HepG2 (cell line): Measurements from ENCODE around the gene MYBL2. TPM values are rescaled to one million over a fixed set of nuclear protein-coding genes. Genes with fewer than 3 reads are reported as not detected.

Experiments used
- ATAC-seq: fragments of 200-7000 bp; cut with Tn5 transposase; 3 replicates; pipeline ENCODE4 v1.9.1; 2020; ENCODE audit warnings: mild to moderate bottlenecking, moderate library complexity
- BruUV-seq: library from RNA; stranded (reverse); fragments of 400-500 nt; replicated peaks from 2 replicates; lab custom pipeline; 2021; lab: Mats Ljungman, UMichigan
- CTCF ChIA-PET: fragments of 300-600 bp; formaldehyde crosslinking; extraction: SDS; loops from one replicate; lab custom pipeline; 2021; ENCODE audit warnings: low total read pairs, inconsistent platforms, low intra/inter-chr PET ratio; lab: Yijun Ruan, JAX
- POLR2A ChIA-PET: fragments of 350-600 bp; sonication (Branson Sonifier 250); formaldehyde crosslinking; loops from one replicate; lab custom pipeline; 2020; ENCODE audit warnings: antibody characterized with exemption, inconsistent platforms; lab: Yijun Ruan, JAX
- DNase-seq: peaks from one replicate; pipeline ENCODE4 v3.0.0-alpha.2; 2015; ENCODE audit warnings: low spot score
- FAIRE-seq: peaks from 3 replicates; lab custom pipeline; 2011; peaks lifted over from hg19 to GRCh38; lab: Jason Lieb, UNC
- H2AFZ ChIP-seq: one replicate; pipeline ENCODE4 v1.6.1; 2011; ENCODE audit warnings: low read length, inconsistent platforms
- H3K27ac ChIP-seq: fragments of 300-600 bp; 3 replicates; pipeline ENCODE4 v1.8.0; 2011; ENCODE audit warnings: mixed run types, mild to moderate bottlenecking, mixed read lengths, low read length, inconsistent platforms; ENCODE audit not compliant: insufficient read depth; ENCODE audit errors: extremely low read length
- H3K27me3 ChIP-seq, 2 experiments: fragments of 200-600 bp in 1 of 2; 2 replicates in 1 of 2; 3 replicates in 1 of 2; pipeline versions ENCODE4 v1.6.0 to v1.8.0; 2011; ENCODE audit warnings: low read length in 2 of 2, mild to moderate bottlenecking in 2 of 2, moderate library complexity in 2 of 2, inconsistent platforms in 1 of 2; ENCODE audit not compliant: insufficient read depth in 2 of 2, control insufficient read depth in 1 of 2
- H3K36me3 ChIP-seq, 2 experiments: fragments of 200-600 bp in 1 of 2; replicated peaks in 1 of 2; 2 replicates in 1 of 2; 3 replicates in 1 of 2; pipeline versions ENCODE4 v1.5.1 to v1.8.0; 2011; ENCODE audit warnings: low read length in 2 of 2, inconsistent platforms in 1 of 2; ENCODE audit not compliant: insufficient read depth in 2 of 2, control insufficient read depth in 1 of 2
- H3K4me1 ChIP-seq: 2 replicates; pipeline ENCODE4 v1.5.1; 2012; ENCODE audit warnings: low read length, inconsistent platforms; ENCODE audit not compliant: insufficient read depth
- H3K4me2 ChIP-seq: 2 replicates; pipeline ENCODE4 v1.6.0; 2011; ENCODE audit warnings: low read depth, low read length, inconsistent platforms
- H3K4me3 ChIP-seq, 3 experiments: fragments of 200-600 bp in 1 of 3; sonication (generic), shearing (Covaris generic) in 1 of 3; replicated peaks in 1 of 3; 2 replicates each; pipeline ENCODE4 v1.5.1; 2011 to 2016; ENCODE audit warnings: low read length in 3 of 3, inconsistent platforms in 2 of 3, low read depth in 2 of 3, mild to moderate bottlenecking in 2 of 3, control low read depth in 1 of 3, mixed read lengths in 1 of 3; ENCODE audit not compliant: insufficient read depth in 1 of 3
- H3K79me2 ChIP-seq: one replicate; pipeline ENCODE4 v1.6.1; 2011; ENCODE audit warnings: low read length, inconsistent platforms; ENCODE audit not compliant: insufficient read depth
- H3K9ac ChIP-seq: 2 replicates; pipeline ENCODE4 v1.6.0; 2011; ENCODE audit warnings: mild to moderate bottlenecking, low read depth, low read length, inconsistent platforms; ENCODE audit not compliant: insufficient read depth
- H3K9me3 ChIP-seq: 2 replicates; pipeline ENCODE4 v1.5.1; 2012; ENCODE audit warnings: mild to moderate bottlenecking, low read length
- H4K20me1 ChIP-seq: 2 replicates; pipeline ENCODE4 v1.6.0; 2011; ENCODE audit warnings: inconsistent platforms, mild to moderate bottlenecking, low read length, moderate library complexity; ENCODE audit not compliant: insufficient read depth
- CTCF ChIP-seq: sonication (generic); formaldehyde crosslinking; IDR thresholded peaks from 2 replicates; pipeline ENCODE4 v1.5.0; 2020; ENCODE audit warnings: mild to moderate bottlenecking, missing genetic modification reagents, moderate library complexity
- KLF6 ChIP-seq: IDR thresholded peaks from 2 replicates; pipeline ENCODE4 v1.8.0; 2016; ENCODE audit warnings: missing biosample characterization, missing genetic modification reagents
- NCOR1 ChIP-seq: fragments of 200-600 bp; sonication (generic); IDR thresholded peaks from 2 replicates; pipeline ENCODE4 v1.7.0; 2017; ENCODE audit warnings: antibody characterized with exemption, low read length, borderline replicate concordance
- SP5 ChIP-seq: IDR thresholded peaks from 2 replicates; pipeline ENCODE4 v1.6.1; 2016; ENCODE audit warnings: low read depth, borderline replicate concordance
- ZNF264 ChIP-seq: sonication (generic); formaldehyde crosslinking; IDR thresholded peaks from 2 replicates; pipeline ENCODE4 v1.4.0; 2020; ENCODE audit warnings: missing genetic modification reagents
- ZSCAN9 ChIP-seq: IDR thresholded peaks from 2 replicates; pipeline ENCODE4 v1.6.1; 2016; ENCODE audit warnings: borderline replicate concordance
- WGBS: methylation state at CpG from one replicate; pipeline ENCODE4 v1.1.6; 2017; ENCODE audit warnings: low lambda C conversion rate; 5-methylcytosine and 5-hydroxymethylcytosine counted together
- in situ Hi-C: cut with HindIII; loops from 2 replicates; pipeline ENCODE4 v1.10.0; 2017; ENCODE audit warnings: low pct_unique_long_range_greater_than_20kb; ENCODE audit not compliant: extremely low pct_ligation_motif_present
- intact Hi-C: fragments of 100-400 bp; cut with micrococcal nuclease; formaldehyde crosslinking; loops from one replicate; pipeline ENCODE4 v1.10.0; 2022; ENCODE audit not compliant: unreplicated experiment
- polyA plus RNA-seq, 8 experiments: library from polyadenylated mRNA; depleted of rRNA in 3 of 8; stranded (reverse) in 7 of 8; unstranded in 1 of 8; fragments of >200 nt; fragmentation: Illumina TruSeq in 4 of 8; extraction: Trizol in 4 of 8; gene quantifications; 2 replicates each; pipeline versions ENCODE4 v1.2.1 to v1.2.3, GENCODE V29; 2011 to 2016; ENCODE audit warnings: low read depth in 4 of 8, missing spikeins in 1 of 8, mixed read lengths in 1 of 8; ENCODE audit not compliant: insufficient read depth in 1 of 8
- total RNA-seq, 5 experiments: library from RNA; depleted of rRNA; stranded (reverse); fragments of >200 nt; fragmentation: Illumina TruSeq; extraction: Trizol; gene quantifications; 2 replicates each; pipeline ENCODE4 v1.2.3, GENCODE V29; 2016; ENCODE audit warnings: low read depth in 1 of 5
- TF ChIP-seq, protein P1 (sequence below): sonication (generic); formaldehyde crosslinking; IDR thresholded peaks from 2 replicates; pipeline ENCODE4 v1.5.1; 2020; ENCODE audit warnings: missing genetic modification reagents, mild to moderate bottlenecking, borderline replicate concordance
- TF ChIP-seq, protein P2 (sequence below): sonication (generic); formaldehyde crosslinking; IDR thresholded peaks from 2 replicates; pipeline ENCODE4 v1.8.0; 2023; ENCODE audit warnings: mild to moderate bottlenecking, missing genetic modification reagents
- TF ChIP-seq, protein P3 (sequence below): sonication (generic); formaldehyde crosslinking; IDR thresholded peaks from 2 replicates; pipeline ENCODE4 v1.4.0; 2020; ENCODE audit warnings: missing genetic modification reagents

The MYBL2 gene
- total and polyA plus RNA-seq, 2 of the 13 experiments (the other 11 are each of a cell fraction or from before 2014, with no cell fraction given): 11.9 to 66.2 TPM

- TF ChIP-seq, protein P1, sequence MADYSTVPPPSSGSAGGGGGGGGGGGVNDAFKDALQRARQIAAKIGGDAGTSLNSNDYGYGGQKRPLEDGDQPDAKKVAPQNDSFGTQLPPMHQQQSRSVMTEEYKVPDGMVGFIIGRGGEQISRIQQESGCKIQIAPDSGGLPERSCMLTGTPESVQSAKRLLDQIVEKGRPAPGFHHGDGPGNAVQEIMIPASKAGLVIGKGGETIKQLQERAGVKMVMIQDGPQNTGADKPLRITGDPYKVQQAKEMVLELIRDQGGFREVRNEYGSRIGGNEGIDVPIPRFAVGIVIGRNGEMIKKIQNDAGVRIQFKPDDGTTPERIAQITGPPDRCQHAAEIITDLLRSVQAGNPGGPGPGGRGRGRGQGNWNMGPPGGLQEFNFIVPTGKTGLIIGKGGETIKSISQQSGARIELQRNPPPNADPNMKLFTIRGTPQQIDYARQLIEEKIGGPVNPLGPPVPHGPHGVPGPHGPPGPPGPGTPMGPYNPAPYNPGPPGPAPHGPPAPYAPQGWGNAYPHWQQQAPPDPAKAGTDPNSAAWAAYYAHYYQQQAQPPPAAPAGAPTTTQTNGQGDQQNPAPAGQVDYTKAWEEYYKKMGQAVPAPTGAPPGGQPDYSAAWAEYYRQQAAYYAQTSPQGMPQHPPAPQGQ (CRISPR knock-in tag): no peak
- TF ChIP-seq, protein P2, sequence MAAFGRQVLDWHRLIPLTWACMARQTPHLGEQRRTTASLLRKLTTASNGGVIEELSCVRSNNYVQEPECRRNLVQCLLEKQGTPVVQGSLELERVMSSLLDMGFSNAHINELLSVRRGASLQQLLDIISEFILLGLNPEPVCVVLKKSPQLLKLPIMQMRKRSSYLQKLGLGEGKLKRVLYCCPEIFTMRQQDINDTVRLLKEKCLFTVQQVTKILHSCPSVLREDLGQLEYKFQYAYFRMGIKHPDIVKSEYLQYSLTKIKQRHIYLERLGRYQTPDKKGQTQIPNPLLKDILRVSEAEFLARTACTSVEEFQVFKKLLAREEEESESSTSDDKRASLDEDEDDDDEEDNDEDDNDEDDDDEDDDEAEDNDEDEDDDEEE: no peak
- TF ChIP-seq NCOR1 (no peak), ZSCAN9 (CRISPR knock-in tag) (no peak), ZNF264 (no peak), SP5 (no peak)
- TF ChIP-seq, protein P3, sequence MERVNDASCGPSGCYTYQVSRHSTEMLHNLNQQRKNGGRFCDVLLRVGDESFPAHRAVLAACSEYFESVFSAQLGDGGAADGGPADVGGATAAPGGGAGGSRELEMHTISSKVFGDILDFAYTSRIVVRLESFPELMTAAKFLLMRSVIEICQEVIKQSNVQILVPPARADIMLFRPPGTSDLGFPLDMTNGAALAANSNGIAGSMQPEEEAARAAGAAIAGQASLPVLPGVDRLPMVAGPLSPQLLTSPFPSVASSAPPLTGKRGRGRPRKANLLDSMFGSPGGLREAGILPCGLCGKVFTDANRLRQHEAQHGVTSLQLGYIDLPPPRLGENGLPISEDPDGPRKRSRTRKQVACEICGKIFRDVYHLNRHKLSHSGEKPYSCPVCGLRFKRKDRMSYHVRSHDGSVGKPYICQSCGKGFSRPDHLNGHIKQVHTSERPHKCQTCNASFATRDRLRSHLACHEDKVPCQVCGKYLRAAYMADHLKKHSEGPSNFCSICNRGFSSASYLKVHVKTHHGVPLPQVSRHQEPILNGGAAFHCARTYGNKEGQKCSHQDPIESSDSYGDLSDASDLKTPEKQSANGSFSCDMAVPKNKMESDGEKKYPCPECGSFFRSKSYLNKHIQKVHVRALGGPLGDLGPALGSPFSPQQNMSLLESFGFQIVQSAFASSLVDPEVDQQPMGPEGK (CRISPR knock-in tag): no peak
Measured at GRCh38 chr20:43680981-43681380, 14.1 kb downstream of the MYBL2 start (continued).

GRCh38 chr20:43681468-43681942, 14.6 kb downstream of the MYBL2 start:
- in situ Hi-C loops (no loop called here), intact Hi-C loops (no loop called here)
- Histone ChIP-seq H2AFZ (no peak overlapping the region), H3K4me3 (no peak overlapping the region), H4K20me1 (no peaks in the 10 kb centered on the region), H3K79me2 (no peaks in the 10 kb centered on the region), H3K9me3 (no peaks in the 10 kb centered on the region), H3K9ac (no peak overlapping the region), H3K4me2 (no peak overlapping the region), H3K27ac (no peak overlapping the region), H3K27me3 (no peaks in the 10 kb centered on the region), H3K4me1 (peaks cover 10% of the 10 kb centered on the region)
- DNase-seq: no peak
- no peak for FAIRE-seq
- no TSS peak for BruUV-seq
- ATAC-seq: peak; percentile 83
- POLR2A ChIA-PET: no interaction called here
- 94% methylated on average over 8 of the region's 8 CpGs for WGBS
- TF ChIP-seq KLF6: no peak
- 0 out of 2 replicates have a peak, but pooled peaks have one; percentile 25 for TF ChIP-seq CTCF (CRISPR knock-in tag)
- TF ChIP-seq, all 625 proteins: peak for 1
- CTCF ChIA-PET: no interaction called here
- peaks cover 8 to 35% of the 10 kb centered on the region in 2 experiments; a peak in 4 of 5 replicates for H3K36me3 ChIP-seq
